Ovary (tissue), 3 donors: ENCODE results near the gene ZNF593OS.

ENCODE experiments used
- CTCF ChIP-seq, 3 donors: fragments of 450-650 bp in 2 of 3; fragments of 200-600 bp in 1 of 3; IDR thresholded peaks; one replicate each; pipeline versions ENCODE4 v1.5.1 to v1.8.0; 2016 to 2022; ENCODE audit warnings: antibody characterized with exemption in 3 of 3, mild to moderate bottlenecking in 1 of 3
- EP300 ChIP-seq: sonication (generic); formaldehyde crosslinking; IDR thresholded peaks from one replicate; pipeline ENCODE4 v1.6.1; 2017; ENCODE audit warnings: antibody characterized with exemption
- POLR2A ChIP-seq: fragments of 450-650 bp; IDR thresholded peaks from one replicate; pipeline ENCODE4 v1.6.1; 2017; ENCODE audit warnings: antibody characterized with exemption, mild to moderate bottlenecking, moderate library complexity
- donor health status: DM: no; HTN: no; CAD: no.

GRCh38 chr1:26153966-26154532 lies 17.6 kb downstream of the ZNF593OS start:
- TF ChIP-seq CTCF (IDR thresholded peaks at IDR 0.05): no peak
- TF ChIP-seq POLR2A: no peak
- no peak for TF ChIP-seq EP300
